HG03060 (cell line): Measurements from ENCODE around the gene ARHGAP26.

Experiments
- ATAC-seq: cut with Tn5 transposase; IDR thresholded peaks from one replicate; pipeline ENCODE4 v1.9.1; 2021; ENCODE audit warnings: low read depth, moderate number of reproducible peaks; ENCODE audit not compliant: unreplicated experiment

ARHGAP26 gene

GRCh38 chr5:143238620-143239019 is 468.4 kb downstream of the ARHGAP26 start:
- ATAC-seq: no peak

- ATAC-seq: no peak
These were observed 469.8 kb downstream of the ARHGAP26 start for GRCh38 chr5:143239882-143240518.

DNA sequence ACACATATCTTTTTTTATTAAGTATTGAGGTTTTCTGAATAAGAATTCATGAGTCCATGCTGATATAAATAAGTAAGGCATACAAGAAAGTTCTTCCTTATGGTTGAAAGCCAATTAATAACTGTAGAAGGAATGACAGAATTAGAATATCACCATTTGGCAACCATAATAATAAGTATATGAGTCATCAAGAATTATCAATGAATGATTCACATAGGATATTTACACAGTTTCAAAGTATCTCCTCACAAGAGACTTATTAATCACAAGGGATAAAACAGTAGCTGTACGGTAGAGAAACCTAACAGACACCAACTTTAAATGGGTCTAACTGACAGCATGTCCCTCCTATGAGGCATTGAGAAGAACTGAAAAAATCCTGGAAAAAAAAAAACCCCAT is 471.7 kb downstream of the ARHGAP26 start:
- ATAC-seq: no peak

DNA sequence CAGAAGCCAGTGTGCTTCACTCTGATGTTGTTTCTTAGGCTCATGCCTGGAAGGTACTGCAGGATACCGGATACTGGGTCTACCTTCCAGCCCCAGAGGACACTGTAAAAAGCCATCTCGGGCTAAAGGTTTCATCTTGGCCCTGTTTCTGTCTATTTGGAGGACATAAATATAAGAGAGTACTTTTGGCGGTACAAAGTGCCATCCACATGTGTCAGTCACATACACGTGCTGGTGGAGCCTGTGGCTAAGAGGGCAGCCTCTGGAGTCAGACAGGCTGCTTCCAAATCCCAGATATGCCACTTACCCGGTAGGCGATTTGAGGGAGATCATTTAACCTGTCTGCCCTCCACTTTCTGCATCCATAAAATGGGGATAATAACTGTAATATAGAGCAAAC is 472.9 kb downstream of the ARHGAP26 start:
- ATAC-seq: no peak

GRCh38 chr5:143244000-143244736 is 474.0 kb downstream of the ARHGAP26 start:
- ATAC-seq: no peak

DNA sequence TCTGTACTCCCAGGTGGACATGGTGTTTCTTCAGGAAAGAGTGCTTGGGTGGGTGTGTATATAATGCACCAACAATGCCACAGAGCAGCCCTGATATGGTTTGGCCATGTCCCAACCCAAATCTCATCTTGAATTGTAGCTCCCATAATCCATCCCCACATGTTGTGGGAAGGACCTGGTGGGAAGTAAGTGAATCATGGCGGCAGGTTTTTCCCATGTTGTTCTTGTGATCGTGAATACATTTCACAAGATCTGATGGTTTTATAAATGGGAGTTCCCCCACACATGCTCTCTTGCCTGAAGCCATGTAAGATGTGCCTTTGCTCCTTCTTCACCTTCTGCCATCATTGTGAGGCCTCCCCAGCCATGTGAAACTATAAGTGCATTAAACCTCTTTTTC is 474.8 kb downstream of the ARHGAP26 start:
- ATAC-seq: no peak

- ATAC-seq: no peak
These were observed 475.9 kb downstream of the ARHGAP26 start for GRCh38 chr5:143245929-143246561.

DNA sequence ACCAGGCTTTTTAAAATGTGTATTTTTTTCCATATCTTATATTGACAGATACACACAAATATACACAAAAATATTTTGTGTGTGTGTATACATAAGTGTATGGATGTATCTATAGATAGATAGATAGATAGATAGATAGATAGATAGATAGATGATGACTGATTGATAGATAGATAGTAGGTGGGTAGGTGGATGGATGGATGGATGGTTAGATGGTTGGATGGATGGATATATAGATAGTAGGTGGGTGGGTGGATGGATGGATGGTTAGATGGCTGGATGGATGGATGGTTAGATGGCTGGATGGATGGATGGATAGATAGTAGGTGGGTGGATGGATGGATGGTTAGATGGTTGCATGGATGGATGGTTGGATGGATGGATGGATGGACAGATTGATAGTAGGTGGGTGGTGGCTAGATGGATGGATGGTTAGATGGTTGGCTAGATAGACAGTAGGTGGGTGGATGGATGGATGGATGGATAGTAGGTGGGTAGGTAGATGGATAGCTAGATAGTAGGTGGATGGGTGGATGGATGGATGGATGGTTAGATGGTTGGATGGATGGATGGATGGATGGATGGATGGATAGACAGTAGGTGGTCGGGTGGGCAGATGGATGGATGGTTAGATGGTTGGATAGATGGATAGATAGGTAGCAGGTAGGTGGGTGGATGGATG is 477.1 kb downstream of the ARHGAP26 start:
- no peak for ATAC-seq

GRCh38 chr5:143248391-143248790 is 478.2 kb downstream of the ARHGAP26 start:
- no peak for ATAC-seq

DNA sequence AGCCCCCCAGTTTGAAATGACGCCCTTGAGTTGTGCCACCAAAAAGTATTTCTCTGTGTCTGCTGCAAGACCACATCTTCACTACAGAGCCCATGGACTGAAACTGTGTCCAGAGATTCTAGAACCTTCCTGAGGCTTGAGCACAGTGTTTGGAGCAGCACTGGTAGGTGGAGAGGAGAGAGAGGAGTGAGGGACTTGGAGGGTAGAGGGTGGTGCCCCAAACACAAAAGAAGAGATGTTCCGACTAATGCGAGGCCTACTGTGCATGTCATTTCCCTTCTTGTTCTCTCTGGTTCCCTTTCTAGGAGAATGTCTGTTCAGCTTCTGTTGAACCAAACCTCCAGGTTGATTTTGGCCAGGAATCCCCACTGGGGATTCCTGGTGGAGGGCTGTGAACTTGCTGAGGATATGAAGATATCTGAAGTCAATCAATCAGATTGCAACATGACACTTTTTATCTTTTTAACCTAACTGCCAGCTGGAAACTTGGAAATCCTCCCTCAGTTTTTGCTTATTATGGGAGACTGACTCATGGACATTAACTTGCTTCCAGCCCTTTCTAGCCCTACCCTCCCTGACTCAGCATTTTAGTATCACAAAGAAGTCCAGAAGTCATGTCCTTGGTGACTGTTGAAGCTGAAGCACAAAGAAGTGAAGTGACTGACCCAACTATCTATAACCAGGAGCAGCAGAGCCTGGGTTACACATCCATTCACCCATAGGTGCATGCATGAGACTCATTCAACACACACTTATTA is 478.8 kb downstream of the ARHGAP26 start:
- no peak for ATAC-seq

- no peak for ATAC-seq
These were observed 479.7 kb downstream of the ARHGAP26 start for GRCh38 chr5:143249851-143250250.

GRCh38 chr5:143251190-143251589 is 481.0 kb downstream of the ARHGAP26 start:
- no peak for ATAC-seq

- no peak for ATAC-seq
These were observed 481.8 kb downstream of the ARHGAP26 start for GRCh38 chr5:143251946-143252345.

- ATAC-seq: no peak
These were observed 484.6 kb downstream of the ARHGAP26 start for GRCh38 chr5:143254819-143255218.

DNA sequence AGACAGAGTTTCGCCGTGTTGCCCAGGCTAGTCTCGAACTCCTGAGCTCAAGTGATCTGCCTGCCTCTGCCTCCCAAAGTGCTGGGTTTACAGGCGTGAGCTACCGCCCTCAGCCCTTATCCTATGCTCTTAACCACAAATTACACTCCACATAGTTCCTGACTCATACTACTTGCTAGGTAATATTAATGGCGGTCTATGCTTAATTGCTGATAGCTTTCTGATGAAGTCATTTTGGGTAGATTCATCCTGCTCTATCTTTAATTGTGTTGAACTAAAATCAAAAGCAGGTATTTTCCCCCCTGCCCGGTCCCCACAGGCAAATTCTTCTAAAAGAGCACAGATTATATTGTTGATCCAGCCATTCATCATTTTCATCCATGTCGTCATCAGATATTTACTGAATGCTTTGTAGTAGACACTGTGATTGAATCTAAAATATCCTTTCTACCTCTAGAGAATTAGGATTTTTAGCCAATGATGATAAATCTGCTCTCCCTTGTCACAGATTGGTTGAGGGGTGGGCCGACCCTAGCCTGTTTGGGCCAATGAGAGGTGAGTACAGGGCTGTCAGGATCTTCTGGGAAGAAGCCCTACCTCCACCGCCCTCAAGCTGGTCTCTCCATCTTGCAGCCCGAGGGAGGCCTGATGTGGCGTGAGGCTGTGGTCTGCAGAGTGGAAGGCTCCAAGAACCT is 488.5 kb downstream of the ARHGAP26 start:
- ATAC-seq: no peak

- ATAC-seq: no peak
These were observed 489.1 kb downstream of the ARHGAP26 start for GRCh38 chr5:143259254-143259605.

GRCh38 chr5:143261748-143262392 is 491.7 kb downstream of the ARHGAP26 start:
- ATAC-seq: no peak

- no peak for ATAC-seq
These were observed 492.4 kb downstream of the ARHGAP26 start for GRCh38 chr5:143262393-143263174.
